Epidermal melanocyte (primary cell): ENCODE data around the gene RAB24.
"Not testable (repeated sequence)": the region's sequence is repeated elsewhere in the genome, so short reads cannot be mapped to it uniquely, and the experiment has no call there.

Source experiments
- DNase-seq: peaks from one replicate; pipeline ENCODE4 v3.0.0; 2011; ENCODE audit warnings: low spot score; ENCODE audit not compliant: insufficient read length

Gene RAB24

DNA sequence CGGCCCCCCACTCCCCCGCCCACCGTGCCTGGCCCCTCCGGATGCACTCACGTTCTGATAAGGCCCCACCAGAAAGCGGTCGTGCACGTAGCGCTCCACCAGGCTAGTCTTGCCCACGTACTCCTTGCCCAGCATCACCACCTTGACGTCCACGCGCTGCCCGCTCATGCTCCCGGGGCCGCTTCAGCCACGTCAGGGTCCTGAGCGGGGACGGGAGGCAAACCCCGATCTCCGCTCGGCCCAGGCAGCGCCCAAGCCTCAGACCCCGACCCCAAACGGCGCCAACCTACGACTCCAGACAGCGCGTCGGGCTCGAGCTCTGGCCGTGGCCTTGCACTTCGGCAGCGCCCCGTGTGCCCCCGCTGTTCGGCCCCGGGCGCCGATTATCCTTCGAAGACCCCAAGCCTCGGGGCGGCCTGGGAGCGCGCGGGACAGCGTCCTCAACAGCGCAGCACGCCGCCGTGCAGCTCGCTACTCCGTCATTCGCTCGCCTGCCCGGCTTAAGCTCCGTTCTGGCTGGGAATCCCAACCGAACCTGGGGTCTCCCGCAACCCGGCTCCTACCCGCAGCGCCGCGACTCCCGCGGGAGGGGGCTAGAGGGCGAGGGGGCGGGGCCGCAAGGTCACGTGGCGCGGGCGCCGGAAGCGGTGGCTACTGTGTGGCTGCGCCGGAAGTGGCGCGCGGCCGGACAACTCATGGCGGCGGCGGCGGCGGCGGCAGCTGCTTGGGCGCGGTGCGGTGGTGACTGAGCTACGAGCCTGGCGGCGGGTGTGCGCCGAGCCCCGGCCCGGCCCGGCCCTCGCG is at the start of gene RAB24, which contains the start of gene PRELID1:
Gene RAB24, minus strand, starts transcription at position 599 of the 804 bp plus-strand sequence. Its CDS starts 431 bp downstream, at position 168.
Gene PRELID1, plus strand, starts transcription at position 679 of the 804 bp plus-strand sequence. CDS start 187 bp downstream, outside the sequence.
- DNase-seq, result peak; percentile 93

DNA sequence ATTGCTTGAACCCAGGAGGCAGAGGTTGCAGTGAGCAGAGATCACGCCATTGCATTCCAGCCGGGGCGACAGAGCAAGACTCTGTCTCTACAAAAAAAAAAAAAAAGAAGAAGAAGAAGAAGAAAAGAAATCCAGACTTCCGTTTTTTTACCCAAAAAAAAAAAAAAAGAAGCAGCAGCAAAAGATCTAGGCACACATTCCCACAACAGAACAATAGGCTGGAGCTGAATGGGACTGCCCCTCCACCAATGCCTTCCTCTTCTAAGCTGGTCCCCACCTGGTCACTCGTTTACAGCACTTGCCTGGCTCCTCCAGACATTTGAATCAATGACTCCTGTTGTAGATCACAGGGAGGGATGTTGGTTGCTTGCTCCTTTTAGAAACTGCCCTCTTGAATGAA is 49.6 kb upstream of the RAB24 start:
- DNase-seq, result no peak

DNA sequence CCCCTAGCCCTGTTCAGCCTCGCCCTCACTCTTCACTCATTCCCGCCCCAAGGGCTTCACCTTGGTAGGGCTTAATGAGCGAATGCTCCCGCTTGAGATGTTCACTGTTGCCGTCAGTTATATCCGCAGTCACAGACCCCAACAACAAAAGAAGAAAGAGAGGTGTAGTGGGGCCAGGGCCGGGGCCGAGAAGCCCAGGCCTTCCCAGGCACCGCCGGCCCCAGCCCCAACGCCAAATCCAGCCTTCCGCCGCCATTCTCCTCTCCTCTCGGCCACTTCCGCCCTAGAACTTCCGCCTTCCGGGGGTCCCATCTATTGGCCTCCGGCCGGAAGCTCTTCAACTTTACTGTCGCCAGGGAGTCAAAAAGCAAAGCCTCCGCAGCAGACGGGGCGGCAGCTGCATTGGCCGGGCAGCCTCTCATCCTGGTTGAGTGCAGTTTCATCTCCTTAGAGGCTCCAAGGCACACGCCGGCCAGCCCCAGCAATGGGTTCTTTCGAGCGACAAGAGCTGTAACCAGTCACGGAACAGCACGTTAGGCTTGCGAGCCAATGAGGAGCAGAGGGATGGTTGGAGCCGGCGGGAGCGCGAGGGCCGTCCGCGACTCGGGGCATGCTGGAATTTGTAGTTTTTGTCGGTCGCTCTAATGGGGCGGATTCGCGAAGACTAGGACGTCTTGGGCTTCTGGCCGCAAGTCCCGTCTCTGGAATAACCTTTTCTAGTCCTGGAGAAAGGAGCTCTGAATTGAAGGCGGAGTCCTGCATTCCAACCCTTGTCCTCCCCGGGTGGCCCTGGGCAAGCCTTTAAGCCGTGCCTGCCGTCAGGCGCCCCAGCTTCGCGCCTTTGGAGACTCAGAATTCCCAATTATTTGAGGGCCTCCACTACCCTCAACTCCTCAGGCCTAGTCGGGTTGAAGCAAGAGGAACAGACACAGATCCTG is 48.1 kb upstream of the RAB24 start, which contains the start of gene LMAN2:
Gene LMAN2, minus strand, starts transcription at position 277 of the 938 bp plus-strand sequence. Its CDS starts 21 bp downstream, at position 256.
- DNase-seq, result peak; percentile 96

DNA sequence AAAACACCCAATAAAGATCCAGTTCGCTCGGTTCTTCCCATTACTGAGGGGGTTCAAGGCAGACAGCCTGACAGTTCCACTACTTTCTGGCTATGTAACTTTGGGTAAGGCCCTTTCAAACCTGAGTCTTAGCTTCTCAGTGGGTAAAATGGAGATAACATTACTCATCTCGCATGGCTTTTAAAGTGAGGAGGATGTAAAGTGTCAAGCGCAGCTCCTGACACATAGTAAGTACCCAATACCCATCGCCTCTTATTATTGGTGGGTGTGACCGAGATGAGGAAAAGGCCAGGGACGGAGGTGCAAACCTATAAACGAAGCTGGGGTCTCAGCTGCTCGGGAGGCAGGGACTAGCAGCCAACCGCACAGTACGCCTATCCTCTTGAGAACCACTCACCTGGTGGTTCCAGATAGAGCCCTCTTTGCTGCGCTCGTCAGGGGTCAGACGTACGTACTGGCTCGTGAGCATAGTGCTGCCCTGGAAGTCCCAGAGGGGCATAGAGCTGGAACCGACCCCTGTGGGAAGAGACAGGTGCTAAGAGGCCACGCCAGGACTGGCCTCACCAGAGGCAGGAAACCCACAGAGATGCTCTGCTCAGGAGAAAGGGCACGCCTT is 47.4 kb upstream of the RAB24 start:
- no peak for DNase-seq

DNA sequence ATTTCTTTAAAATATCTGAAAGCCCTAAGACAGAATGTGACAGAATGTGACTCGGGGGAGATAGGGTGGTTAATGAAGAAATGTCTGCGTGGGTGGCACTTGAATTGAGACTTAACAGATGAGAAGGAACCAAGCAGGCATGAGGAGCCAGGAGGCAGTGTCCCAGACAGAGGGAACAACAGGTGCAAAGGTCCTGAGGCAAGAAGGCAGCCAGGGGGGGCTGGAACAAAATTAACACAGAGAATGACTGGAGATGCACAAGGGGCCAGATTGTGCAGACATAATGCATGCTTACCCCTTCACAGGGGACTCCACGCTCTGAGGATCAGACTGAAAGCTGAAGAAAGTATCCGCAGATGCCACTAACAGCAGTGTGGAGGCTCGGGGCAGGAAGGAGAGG is 46.2 kb upstream of the RAB24 start:
- no peak for DNase-seq

DNA sequence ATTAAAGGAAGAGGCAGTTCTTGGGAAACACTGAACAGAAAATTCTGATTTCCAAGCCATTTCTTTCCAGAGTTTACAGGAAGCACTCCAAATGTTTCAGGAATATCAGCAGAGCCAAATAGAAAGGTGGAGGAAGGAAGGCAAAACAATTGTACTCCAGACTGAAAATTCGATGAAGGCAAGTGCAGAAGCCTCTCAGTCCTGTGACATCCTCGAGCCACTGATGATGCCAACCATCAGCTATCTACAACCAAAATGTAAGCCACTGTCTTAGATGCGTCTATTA is 45.8 kb upstream of the RAB24 start:
- DNase-seq, result no peak

DNA sequence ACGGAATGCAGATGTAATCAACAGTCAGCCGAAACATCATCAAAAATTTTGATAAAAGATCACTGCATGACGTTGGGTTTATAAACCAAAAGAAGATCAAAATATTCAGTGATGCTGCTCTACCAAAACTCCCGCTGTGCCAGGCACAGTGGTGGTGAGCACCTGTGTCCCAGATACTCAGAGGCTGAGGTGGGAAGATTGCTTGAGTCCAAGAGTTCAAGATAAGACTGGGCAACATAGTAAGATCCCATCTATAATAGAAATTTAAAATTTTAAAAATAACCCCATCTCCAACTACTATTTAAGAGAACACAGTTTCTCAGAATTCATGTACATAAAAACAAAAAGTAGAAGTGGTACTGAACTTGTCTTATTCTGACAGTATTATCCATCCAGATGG is 44.2 kb upstream of the RAB24 start:
- no peak for DNase-seq

DNA sequence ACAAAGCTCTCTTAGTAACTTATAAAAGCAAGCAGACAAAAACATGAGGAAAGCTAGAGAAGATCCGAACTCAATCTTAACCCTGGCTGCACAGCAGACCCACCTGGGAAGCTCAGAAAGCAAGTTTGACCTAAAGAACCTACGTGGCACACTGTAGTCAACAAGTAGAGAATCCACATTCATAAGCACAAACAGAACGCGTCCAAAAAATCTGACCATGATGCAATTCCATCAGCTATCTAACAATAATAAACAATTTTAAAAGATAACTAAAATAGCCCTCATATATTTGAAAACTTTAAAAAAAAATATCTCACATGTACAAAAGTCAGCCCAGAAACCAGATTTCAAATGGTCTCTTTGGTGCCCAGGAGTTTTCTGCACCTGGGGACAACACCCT is 43.3 kb upstream of the RAB24 start:
- DNase-seq, result no peak

DNA sequence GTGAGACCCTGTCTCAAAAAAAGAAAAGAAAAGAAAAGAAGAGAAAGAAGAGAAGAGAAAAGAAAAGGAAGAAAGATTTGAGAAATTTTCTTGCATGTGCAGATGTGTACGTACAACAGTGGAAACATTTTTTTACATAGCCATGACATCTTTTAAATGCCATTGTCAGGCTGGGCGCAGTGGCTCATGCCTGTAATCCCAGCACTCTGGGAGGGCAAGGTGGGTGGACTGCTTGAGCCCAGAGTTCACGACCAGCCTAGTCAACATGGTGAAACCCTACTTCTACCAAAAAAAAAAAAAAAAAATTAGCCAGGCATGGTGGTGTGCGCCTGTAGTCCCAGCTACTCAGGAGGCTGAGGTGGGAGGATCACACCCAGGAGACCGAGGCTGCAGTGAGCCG is 41.4 kb upstream of the RAB24 start:
- DNase-seq, result no peak

DNA sequence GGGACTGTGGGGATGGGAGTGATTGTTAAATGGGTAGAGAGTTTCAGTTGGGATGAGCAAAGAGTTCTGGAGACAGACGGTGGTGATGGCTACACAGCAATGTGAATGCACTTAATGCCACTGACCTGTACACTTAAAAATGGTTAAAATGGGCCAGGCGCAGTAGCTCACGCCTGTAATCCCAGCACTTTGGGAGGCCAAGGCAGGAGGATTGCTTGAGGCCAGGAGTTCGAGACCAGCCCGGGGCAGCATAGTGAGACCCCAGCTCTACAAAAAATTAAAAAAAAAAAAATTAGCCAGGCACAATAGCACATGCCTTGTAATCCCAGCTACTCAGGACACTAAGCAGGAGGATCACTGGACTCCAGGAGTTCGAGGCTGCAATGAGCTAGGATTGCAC is 40.3 kb upstream of the RAB24 start:
- no peak for DNase-seq

DNA sequence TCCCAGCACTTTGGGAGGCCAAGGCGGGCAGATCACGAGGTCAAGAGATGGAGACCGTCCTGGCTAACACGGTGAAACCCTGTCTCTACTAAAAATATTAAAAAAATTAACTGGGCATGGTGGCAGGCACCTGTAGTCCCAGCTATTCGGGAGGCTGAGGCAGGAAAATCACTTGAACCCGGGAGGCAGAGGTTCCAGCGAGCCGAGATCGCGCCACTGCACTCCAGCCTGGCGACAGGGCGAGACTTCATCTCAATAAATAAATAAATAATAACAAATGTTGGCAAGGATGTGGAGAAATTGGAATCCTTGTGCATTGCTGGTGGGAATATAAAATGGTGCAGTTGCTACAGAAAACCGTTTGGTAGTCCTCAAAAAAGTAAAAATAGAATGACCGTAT is 39.5 kb upstream of the RAB24 start:
- DNase-seq, result not testable (repeated sequence)

DNA sequence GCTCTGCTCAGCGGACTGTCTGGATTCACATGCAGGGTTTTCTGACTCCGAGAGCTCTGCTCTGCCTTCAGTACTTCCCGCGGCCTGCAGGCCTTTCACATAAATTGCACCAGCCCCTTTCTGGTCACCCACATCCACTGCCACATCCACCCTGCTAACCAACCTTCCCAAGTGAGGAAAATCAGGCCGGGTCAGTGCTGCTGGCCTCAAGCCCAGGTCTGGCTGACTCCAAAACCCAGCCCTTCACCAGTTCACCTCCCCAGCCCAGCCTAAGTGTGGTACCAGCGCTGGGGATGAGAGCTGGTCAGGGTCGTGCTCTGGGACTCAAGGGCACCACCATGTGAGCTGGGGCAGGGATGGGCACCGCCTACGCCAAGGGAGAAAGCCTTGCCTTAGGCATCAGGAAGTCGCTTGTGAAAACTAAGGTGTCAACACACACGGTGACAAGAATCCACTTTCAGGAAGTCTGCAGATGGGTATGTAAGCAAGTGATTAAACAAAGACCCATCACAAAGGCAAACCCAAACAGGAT is 35.7 kb upstream of the RAB24 start:
- no peak for DNase-seq

DNA sequence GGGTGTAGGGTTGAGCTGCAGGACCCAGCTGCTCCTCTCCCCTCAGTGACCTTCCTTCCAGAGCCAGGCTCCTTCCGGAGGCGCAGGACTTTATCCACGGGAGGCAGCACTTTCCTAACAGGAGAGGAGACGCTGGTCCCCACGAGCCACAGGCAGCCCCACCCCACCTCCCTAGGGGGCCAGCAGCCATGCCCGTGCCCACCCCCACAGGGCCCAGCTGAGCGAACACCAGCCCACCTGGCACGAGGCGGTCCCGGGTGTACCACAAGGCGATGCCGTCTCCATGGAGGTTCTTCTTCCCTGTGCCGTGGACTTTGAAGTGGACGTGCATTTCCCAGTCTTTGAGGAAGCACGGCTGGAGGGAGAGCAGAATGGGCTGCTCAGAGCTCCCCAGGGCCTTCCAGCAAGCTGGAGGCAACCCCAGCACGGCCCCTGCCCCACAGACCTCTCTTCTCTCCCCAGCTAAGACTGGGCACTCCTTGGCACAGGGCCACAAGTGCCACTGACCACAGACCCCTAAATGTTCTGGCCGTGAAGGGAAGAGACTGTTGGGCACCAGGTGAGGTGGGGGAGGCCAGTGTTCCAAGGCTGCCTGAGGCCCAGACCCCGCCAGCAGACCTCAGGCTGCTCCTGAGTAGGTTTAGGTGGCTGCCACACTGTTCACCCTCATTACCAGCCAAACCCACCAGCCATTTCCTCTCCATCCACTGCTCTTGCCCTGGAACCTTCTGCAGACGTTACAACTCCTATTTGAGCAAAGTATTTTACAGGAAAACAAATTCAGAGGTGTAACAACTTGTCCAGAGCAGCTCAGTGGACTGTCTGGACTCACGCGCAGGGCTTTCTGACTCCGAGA is 35.0 kb upstream of the RAB24 start:
- no peak for DNase-seq

DNA sequence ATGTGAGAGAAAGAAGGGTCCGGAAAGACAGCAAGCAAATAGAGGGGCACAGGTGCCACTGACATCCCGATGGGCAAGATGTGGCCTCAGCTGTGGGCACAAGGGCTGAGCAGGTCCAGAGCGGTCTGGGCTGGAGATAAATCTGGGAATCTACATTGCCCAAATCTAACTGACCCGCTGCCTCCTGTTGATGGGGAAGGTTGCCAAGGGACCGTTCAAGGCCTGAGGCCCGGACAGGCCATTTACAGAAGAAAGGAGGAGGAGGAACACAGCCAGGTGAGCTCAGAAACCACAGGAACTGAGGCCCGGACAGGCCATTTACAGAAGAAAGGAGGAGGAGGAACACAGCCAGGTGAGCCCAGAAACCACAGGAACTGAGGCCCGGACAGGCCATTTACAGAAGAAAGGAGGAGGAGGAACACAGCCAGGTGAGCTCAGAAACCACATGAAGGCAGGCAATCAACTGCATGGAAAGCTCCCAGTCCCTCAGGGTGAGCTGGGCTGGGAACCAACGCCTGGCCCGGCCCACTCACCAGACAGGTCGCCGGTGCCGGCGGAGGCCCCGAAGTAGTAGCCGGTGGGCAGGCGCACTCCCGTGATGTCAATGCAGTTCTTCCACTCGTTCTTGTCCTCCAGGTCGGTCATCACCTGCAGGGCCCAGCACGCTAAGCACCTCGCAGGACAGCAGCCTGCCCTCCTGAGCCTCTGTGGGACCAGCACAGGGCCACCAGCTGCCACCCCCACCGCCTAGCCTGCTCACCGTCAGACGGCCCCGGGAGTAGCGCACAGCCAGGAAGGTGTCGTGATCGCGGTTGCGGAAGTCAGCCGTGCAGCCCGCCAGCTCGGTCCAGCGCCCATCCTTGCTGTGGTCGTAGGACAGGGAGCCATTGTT is 33.3 kb upstream of the RAB24 start:
- no peak for DNase-seq

DNA sequence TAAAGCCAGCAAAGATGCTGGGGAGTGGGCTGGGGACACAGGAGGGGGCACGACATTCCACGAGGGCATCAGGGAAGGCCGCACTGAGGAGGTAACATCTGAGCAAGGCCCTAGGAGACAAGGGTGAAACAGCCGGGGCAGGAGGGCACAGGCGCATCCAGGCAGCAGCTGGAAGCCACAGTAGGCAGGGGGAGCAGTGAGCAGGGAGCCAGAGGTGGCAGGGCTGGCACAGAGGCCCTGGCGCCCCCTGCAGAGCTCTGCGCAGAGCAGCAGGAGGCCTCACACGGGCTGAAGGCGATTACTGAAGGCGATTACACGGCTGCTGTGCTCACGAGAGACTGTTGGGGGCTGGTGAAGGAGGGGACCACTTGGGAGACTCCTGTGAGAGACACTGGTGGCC is 32.6 kb upstream of the RAB24 start:
- no peak for DNase-seq

DNA sequence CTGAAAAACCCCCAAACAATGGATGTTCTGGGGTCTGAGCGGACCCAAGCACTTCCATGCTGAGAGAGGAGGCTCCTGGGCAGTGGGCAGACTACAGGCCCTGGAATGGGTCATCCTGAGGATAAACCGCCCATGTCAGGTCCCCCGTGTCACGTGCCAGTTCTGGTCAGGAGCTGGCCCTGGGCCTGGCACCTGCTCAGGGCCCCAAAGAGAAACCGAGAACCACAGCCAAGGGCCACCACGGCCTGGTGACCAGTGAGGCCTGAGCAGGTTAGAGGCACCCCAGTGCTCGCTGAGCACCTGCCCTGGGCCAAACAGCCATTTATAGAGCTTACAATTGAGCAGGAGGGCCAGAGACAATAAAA is 32.2 kb upstream of the RAB24 start:
- no peak for DNase-seq

DNA sequence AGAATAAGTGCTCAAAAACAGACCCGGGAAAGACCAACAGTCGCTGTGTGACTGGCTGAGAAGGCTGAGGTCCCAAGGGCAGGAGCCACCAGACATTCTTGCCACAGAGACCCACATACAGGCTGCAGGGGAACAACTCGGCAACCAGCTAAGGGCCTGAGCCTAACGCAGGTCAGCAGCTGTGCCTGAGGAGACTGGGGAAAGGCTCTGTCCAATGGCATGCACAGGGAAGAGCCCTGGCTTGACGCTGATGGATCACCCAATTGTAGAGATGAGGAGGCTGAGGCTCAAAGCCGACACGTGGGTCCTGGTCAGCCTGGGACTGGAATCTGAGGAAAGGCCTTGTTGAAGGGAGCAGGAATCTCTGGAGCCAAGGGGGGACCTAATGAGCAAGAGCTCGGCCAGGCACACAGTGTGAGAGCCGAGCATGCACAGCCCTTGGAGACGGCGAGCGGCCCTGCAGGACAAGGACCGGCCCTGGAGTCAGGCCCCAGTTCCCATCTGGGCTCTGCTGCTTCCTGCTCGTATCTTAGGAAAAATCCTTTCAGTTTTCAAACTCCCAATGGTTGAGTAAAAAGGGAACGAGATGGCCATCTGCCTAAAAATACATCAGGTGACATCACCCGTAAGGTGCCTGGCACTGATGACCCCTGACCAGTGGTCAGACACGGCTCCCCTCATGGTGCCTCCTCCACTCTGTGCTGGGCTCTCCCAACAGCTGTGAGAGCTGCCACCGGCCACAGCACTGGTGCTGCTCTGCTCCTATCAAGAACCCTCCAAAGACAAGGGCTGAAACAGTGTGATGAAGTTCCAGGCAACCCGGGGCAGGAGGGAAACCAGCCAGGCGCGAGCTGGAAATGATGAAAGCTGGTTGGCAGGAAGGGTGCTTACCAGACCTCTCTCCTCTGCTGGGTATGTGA is 31.5 kb upstream of the RAB24 start:
- DNase-seq, result no peak

DNA sequence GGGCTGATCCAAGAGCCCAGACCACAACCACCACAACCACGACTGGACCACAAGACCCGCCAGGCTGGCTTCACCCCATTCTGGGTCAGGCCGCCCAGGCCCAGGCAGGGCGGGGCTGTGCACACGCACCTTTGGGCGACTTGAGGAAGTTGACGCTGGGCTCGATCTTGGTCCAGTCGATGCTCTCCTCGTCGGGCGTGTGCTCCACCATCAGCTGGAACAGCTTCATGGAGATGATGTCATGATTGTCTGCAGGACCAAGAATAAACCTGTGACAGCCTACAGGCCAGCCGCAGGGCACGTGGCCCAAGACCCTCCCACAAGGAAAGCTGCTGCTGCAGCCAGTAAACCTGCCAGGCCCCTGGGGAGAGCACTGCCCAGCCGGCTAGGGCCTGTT is 30.6 kb upstream of the RAB24 start:
- DNase-seq, result no peak
